ENCODE data around the gene TWNK.

GRCh38 chr10:100969187-100970075, 17.9 kb upstream of the TWNK start, which contains the start of gene SEMA4G:
- TF ChIP-seq, protein P1, sequence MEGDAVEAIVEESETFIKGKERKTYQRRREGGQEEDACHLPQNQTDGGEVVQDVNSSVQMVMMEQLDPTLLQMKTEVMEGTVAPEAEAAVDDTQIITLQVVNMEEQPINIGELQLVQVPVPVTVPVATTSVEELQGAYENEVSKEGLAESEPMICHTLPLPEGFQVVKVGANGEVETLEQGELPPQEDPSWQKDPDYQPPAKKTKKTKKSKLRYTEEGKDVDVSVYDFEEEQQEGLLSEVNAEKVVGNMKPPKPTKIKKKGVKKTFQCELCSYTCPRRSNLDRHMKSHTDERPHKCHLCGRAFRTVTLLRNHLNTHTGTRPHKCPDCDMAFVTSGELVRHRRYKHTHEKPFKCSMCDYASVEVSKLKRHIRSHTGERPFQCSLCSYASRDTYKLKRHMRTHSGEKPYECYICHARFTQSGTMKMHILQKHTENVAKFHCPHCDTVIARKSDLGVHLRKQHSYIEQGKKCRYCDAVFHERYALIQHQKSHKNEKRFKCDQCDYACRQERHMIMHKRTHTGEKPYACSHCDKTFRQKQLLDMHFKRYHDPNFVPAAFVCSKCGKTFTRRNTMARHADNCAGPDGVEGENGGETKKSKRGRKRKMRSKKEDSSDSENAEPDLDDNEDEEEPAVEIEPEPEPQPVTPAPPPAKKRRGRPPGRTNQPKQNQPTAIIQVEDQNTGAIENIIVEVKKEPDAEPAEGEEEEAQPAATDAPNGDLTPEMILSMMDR (IDR thresholded peaks at IDR 0.05): peak; percentile 33 to 71 (median 60)
- TF ChIP-seq POLR2A (IDR thresholded peaks at IDR 0.05): no peak
